Vagina (tissue), 2 donors: ENCODE data around the gene NKIRAS1.

ENCODE experiments used
- POLR2A ChIP-seq, 2 donors: fragments of 450-650 bp; IDR thresholded peaks; one replicate each; pipeline ENCODE4 v1.6.1; 2017; ENCODE audit warnings: antibody characterized with exemption in 2 of 2, mild to moderate bottlenecking in 2 of 2, moderate library complexity in 2 of 2
- TF ChIP-seq, protein P1 (sequence below), 3 experiments: fragments of 450-650 bp in 2 of 3; fragments of 200-600 bp in 1 of 3; sonication (generic) in 1 of 3; IDR thresholded peaks; one replicate each; pipeline ENCODE4 v1.5.1; 2017 to 2019; ENCODE audit warnings: antibody characterized with exemption in 3 of 3, mild to moderate bottlenecking in 2 of 3, moderate library complexity in 2 of 3

DNA sequence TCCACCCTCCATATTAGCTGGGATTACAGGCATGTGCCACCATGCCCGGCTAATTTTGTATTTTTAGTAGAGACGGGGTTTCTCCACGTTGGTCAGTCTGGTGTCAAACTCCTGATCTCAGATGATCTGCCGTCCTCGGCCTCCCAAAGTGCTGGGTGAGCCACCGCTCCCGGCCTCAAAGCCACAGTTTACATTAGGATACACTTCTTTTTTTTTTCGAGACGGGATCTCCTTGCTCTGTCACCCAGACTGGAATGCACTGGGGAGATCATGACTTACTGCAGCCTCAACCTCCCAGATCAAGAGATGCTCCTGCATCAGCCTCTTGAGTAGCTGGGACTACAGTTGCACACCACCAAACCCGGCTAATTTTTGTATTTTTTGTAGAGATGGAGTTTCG lies 25.8 kb upstream of the NKIRAS1 start:
- TF ChIP-seq, protein P1, sequence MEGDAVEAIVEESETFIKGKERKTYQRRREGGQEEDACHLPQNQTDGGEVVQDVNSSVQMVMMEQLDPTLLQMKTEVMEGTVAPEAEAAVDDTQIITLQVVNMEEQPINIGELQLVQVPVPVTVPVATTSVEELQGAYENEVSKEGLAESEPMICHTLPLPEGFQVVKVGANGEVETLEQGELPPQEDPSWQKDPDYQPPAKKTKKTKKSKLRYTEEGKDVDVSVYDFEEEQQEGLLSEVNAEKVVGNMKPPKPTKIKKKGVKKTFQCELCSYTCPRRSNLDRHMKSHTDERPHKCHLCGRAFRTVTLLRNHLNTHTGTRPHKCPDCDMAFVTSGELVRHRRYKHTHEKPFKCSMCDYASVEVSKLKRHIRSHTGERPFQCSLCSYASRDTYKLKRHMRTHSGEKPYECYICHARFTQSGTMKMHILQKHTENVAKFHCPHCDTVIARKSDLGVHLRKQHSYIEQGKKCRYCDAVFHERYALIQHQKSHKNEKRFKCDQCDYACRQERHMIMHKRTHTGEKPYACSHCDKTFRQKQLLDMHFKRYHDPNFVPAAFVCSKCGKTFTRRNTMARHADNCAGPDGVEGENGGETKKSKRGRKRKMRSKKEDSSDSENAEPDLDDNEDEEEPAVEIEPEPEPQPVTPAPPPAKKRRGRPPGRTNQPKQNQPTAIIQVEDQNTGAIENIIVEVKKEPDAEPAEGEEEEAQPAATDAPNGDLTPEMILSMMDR (IDR thresholded peaks at IDR 0.05), result no peak
- TF ChIP-seq POLR2A (IDR thresholded peaks at IDR 0.05), result no peak
